ENCODE measurements around the gene LDAH.
"Not testable (repeated sequence)": the region's sequence is repeated elsewhere in the genome, so short reads cannot be mapped to it uniquely, and the experiment has no call there.

The LDAH gene

GRCh38 chr2:20822535-20823490 lies at the start of gene LDAH:
Gene LDAH (minus strand): TSS chr2:20823101. CDS start chr2:20801463, 21,638 bp downstream.
- peak; percentile 56 for DNase-seq

GRCh38 chr2:20868377-20868776 lies 45.5 kb upstream of the LDAH start:
- no peak for DNase-seq

GRCh38 chr2:20862850-20863249 lies 39.9 kb upstream of the LDAH start:
- DNase-seq: no peak

GRCh38 chr2:20855456-20855855 lies 32.6 kb upstream of the LDAH start:
- DNase-seq: no peak

GRCh38 chr2:20852670-20853069 lies 29.8 kb upstream of the LDAH start:
- no peak for DNase-seq

- DNase-seq: no peak
Measured at GRCh38 chr2:20852139-20852538, 29.2 kb upstream of the LDAH start.

GRCh38 chr2:20844246-20844645 lies 21.3 kb upstream of the LDAH start:
- DNase-seq: no peak

GRCh38 chr2:20839052-20839451 lies 16.2 kb upstream of the LDAH start:
- DNase-seq: no peak

- no peak for DNase-seq
Measured at GRCh38 chr2:20838016-20838415, 15.1 kb upstream of the LDAH start.

GRCh38 chr2:20836521-20836920 lies 13.6 kb upstream of the LDAH start:
- DNase-seq: no peak

- no peak for DNase-seq
Measured at GRCh38 chr2:20834331-20834730, 11.4 kb upstream of the LDAH start.

GRCh38 chr2:20832606-20833005 lies 9.7 kb upstream of the LDAH start:
- no peak for DNase-seq

- no peak for DNase-seq
Measured at GRCh38 chr2:20829861-20830260, 7.0 kb upstream of the LDAH start.

- DNase-seq: no peak
Measured at GRCh38 chr2:20823917-20824316, 1.0 kb upstream of the LDAH start.

- DNase-seq: no peak
Measured at GRCh38 chr2:20818820-20819219, 4.1 kb downstream of the LDAH start.

GRCh38 chr2:20815216-20815615 lies 7.7 kb downstream of the LDAH start:
- DNase-seq: no peak

- no peak for DNase-seq
Measured at GRCh38 chr2:20812779-20813178, 10.1 kb downstream of the LDAH start.

GRCh38 chr2:20806286-20806685 lies 16.6 kb downstream of the LDAH start:
- DNase-seq: no peak

GRCh38 chr2:20803974-20804373 lies 18.9 kb downstream of the LDAH start:
- DNase-seq: no peak

GRCh38 chr2:20803226-20803682 lies 19.6 kb downstream of the LDAH start:
- no peak for DNase-seq

- DNase-seq: no peak
Measured at GRCh38 chr2:20797096-20797495, 25.8 kb downstream of the LDAH start.

- DNase-seq: no peak
Measured at GRCh38 chr2:20796374-20796791, 26.5 kb downstream of the LDAH start.

- DNase-seq: not testable (repeated sequence)
Measured at GRCh38 chr2:20793944-20794343, 29.0 kb downstream of the LDAH start.

- DNase-seq: no peak
Measured at GRCh38 chr2:20781656-20782265, 41.1 kb downstream of the LDAH start.
